Measurements from ENCODE around the gene PLCD1. TPM values are rescaled to one million over a fixed set of nuclear protein-coding genes. Genes with fewer than 3 reads are reported as not detected.

The PLCD1 gene
- total RNA-seq, 1 donor from 2014 or later: 32.2 TPM

- ATAC-seq: no peak
- no peaks in the 10 kb centered on the region for H3K9me3 ChIP-seq
- no peak for DNase-seq
- no peak overlapping the region for H3K27ac ChIP-seq
- no peaks in the 10 kb centered on the region for H3K27me3 ChIP-seq
- H3K4me3 ChIP-seq: no peak overlapping the region
- peaks cover 29% of the 10 kb centered on the region for H3K36me3 ChIP-seq
- peaks cover 15% of the 10 kb centered on the region for H3K4me1 ChIP-seq
- TF ChIP-seq, protein P1, sequence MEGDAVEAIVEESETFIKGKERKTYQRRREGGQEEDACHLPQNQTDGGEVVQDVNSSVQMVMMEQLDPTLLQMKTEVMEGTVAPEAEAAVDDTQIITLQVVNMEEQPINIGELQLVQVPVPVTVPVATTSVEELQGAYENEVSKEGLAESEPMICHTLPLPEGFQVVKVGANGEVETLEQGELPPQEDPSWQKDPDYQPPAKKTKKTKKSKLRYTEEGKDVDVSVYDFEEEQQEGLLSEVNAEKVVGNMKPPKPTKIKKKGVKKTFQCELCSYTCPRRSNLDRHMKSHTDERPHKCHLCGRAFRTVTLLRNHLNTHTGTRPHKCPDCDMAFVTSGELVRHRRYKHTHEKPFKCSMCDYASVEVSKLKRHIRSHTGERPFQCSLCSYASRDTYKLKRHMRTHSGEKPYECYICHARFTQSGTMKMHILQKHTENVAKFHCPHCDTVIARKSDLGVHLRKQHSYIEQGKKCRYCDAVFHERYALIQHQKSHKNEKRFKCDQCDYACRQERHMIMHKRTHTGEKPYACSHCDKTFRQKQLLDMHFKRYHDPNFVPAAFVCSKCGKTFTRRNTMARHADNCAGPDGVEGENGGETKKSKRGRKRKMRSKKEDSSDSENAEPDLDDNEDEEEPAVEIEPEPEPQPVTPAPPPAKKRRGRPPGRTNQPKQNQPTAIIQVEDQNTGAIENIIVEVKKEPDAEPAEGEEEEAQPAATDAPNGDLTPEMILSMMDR (IDR thresholded peaks at IDR 0.05): no peak
- intact Hi-C loops (cut with DNase I): no loop called here
Observed at GRCh38 chr3:37984051-37984450, 45.4 kb downstream of the PLCD1 start.

DNA sequence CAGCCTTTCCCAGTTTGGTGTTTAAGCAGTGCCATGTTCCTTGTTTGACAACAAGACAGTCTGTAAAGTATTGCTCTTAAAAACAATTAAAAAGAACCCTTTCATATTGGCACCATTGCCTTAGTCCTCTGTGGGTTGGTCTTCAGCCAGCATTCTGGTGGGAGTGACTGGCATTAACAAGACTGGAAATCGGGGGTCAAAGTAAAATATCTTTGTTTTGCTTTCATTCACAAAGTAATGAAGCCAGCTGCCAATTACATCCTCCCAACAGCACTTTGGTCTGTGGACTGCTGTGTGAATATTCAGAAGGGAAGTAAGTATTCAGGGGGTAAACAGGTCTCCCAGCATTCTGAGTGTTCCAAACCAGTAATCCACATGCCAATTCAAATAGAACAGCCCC is 47.1 kb downstream of the PLCD1 start:
- H3K4me1 ChIP-seq: peaks cover 15% of the 10 kb centered on the region
- ATAC-seq (no peak), DNase-seq (no peak)
- H3K27ac ChIP-seq: no peak overlapping the region
- no peak overlapping the region for H3K4me3 ChIP-seq
- intact Hi-C loops (cut with DNase I): no loop called here
- H3K36me3 ChIP-seq: peaks cover 31% of the 10 kb centered on the region
- TF ChIP-seq, protein P1 (IDR thresholded peaks at IDR 0.05): no peak
- no peaks in the 10 kb centered on the region for H3K9me3 ChIP-seq
- no peaks in the 10 kb centered on the region for H3K27me3 ChIP-seq

DNA sequence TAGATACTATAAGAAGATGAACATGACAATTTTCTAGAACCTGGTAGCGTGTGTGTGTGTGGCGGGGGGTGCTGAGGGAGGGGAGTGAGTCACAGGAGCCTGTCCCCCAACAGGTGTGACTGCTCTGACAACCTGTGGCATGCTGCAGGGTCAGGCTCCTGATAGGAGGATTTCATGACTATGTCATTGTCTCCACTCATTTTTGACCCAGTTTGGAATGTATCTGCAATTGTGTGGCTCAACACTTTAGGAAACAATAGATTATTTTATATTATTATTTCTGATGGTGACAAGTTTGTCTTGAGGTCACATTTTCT is 48.1 kb downstream of the PLCD1 start:
- ATAC-seq (no peak), DNase-seq (no peak)
- Histone ChIP-seq H3K27ac (no peak overlapping the region), H3K9me3 (no peaks in the 10 kb centered on the region), H3K36me3 (peaks cover 41% of the 10 kb centered on the region), H3K27me3 (no peaks in the 10 kb centered on the region), H3K4me1 (peaks cover 14% of the 10 kb centered on the region), H3K4me3 (no peak overlapping the region)
- TF ChIP-seq, protein P1 (IDR thresholded peaks at IDR 0.05): no peak
- intact Hi-C loops (cut with DNase I): no loop called here

DNA sequence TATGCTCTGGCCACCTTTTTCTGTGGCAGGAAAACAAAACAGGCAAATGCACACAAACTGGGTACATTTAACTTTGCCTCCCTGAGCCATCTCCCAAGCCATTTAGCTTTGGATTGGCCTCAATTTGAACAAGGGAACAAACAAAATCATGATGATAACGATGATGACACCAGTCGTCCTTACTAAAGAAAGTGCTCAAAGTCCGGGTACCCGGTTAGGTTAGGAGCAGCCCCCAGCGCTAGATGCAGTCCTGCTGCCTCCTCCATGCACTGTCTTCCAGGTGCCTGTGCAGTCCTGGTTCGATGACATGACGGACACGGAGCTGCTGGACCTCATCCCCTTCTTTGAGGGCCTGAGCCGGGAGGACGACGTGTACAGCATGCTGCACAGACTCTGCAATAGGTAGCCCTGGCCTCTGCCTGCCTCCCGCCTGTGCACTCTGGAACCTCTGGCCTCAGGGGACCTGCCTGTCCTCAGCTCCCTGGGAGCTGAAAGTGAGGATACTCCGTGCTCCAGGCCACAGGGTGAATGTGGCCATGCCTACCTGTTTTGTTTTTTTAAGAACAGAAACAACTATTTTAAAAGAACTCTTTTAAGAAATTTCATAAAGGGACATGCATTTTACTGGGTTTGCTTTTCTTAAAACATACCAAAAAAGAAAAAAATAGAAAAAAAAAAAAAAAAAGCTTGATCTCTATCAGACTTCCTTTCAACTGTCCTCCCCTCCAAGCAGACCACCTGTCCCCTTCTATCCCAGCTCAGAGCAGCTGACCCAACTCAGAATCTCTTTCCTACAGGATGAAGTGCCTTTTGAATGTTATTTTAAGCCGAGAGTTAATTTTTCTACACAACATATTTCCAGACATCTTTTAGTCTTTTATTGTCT is 48.7 kb downstream of the PLCD1 start:
- DNase-seq: no peak
- H3K27me3 ChIP-seq: no peaks in the 10 kb centered on the region
- intact Hi-C loops (cut with DNase I): no loop called here
- peaks cover 8% of the 10 kb centered on the region for H3K4me1 ChIP-seq
- H3K27ac ChIP-seq: no peak overlapping the region
- H3K36me3 ChIP-seq: peaks cover 47% of the 10 kb centered on the region
- no peaks in the 10 kb centered on the region for H3K9me3 ChIP-seq
- ATAC-seq: no peak
- TF ChIP-seq, protein P1 (IDR thresholded peaks at IDR 0.05): no peak
- no peak overlapping the region for H3K4me3 ChIP-seq

GRCh38 chr3:37979541-37980461 is 49.6 kb downstream of the PLCD1 start:
- peaks cover 5% of the 10 kb centered on the region for H3K4me1 ChIP-seq
- intact Hi-C loops (cut with DNase I): no loop called here
- TF ChIP-seq, protein P1 (IDR thresholded peaks at IDR 0.05): no peak
- H3K9me3 ChIP-seq: no peaks in the 10 kb centered on the region
- DNase-seq: no peak
- peaks cover 50% of the 10 kb centered on the region for H3K36me3 ChIP-seq
- H3K27ac ChIP-seq: no peak overlapping the region
- no peaks in the 10 kb centered on the region for H3K27me3 ChIP-seq
- ATAC-seq: peak; percentile 76
- no peak overlapping the region for H3K4me3 ChIP-seq
